ENCODE results near the gene MOB1B. TPM values are rescaled to one million over a fixed set of nuclear protein-coding genes. Genes with fewer than 3 reads are reported as not detected.

MOB1B gene
- total RNA-seq, 1 donor from 2014 or later, result 30.6 TPM

GRCh38 chr4:70915874-70916559, 13.8 kb downstream of the MOB1B start:
- H3K27ac ChIP-seq, result no peak overlapping the region
- H3K36me3 ChIP-seq, result peaks cover 6% of the 10 kb centered on the region
- no peak overlapping the region for H3K4me3 Mint-ChIP-seq
- H3K9ac ChIP-seq, result no peak overlapping the region
- H3K4me3 ChIP-seq, result no peak overlapping the region
- no peaks in the 10 kb centered on the region for H3K9me3 ChIP-seq (ENCODE audit: low read depth)
- no peak for TF ChIP-seq EZH2phosphoT487 (IDR thresholded peaks at IDR 0.05)
- TF ChIP-seq EZH2 (IDR thresholded peaks at IDR 0.05), result no peak
- TF ChIP-seq CTCF (IDR thresholded peaks at IDR 0.05), result no peak
- H3K27me3 ChIP-seq, result no peaks in the 10 kb centered on the region
- no peak overlapping the region for H2AFZ ChIP-seq (replicated peaks)
- H3K9me3 Mint-ChIP-seq, result peaks cover 49% of the 10 kb centered on the region
- DNase-seq (ENCODE audit: low spot score), result no peak
- H4K20me1 ChIP-seq (ENCODE audit: low read depth), result peaks cover 5% of the 10 kb centered on the region
- no peaks in the 10 kb centered on the region for H3F3A ChIP-seq (ENCODE audit: low read depth)
- H3K79me2 ChIP-seq (ENCODE audit: low read depth), result peaks cover 90% of the 10 kb centered on the region
- no peaks in the 10 kb centered on the region for H3K4me1 Mint-ChIP-seq
- peaks cover 61% of the 10 kb centered on the region for H3K36me3 Mint-ChIP-seq
- H3K27ac Mint-ChIP-seq, result no peak overlapping the region
- H3K4me2 ChIP-seq, result no peak overlapping the region
- peaks cover 3% of the 10 kb centered on the region for H3K27me3 Mint-ChIP-seq (ENCODE audit: insufficient read depth, low read depth)
- no peaks in the 10 kb centered on the region for H3K4me1 ChIP-seq

GRCh38 chr4:70920592-70920991, 18.4 kb downstream of the MOB1B start:
- Histone ChIP-seq H3K4me1 (peaks cover 5% of the 10 kb centered on the region), H3K4me3 (no peak overlapping the region), H3K4me2 (no peak overlapping the region), H3K9me3 (ENCODE audit: low read depth) (no peaks in the 10 kb centered on the region), H2AFZ (replicated peaks) (no peak overlapping the region), H3K27me3 (no peaks in the 10 kb centered on the region), H3K79me2 (ENCODE audit: low read depth) (peaks cover 84% of the 10 kb centered on the region), H3F3A (ENCODE audit: low read depth) (peaks cover 25% of the 10 kb centered on the region), H3K27ac (no peak overlapping the region), H3K9ac (no peak overlapping the region), H3K36me3 (peaks cover 7% of the 10 kb centered on the region), H4K20me1 (ENCODE audit: low read depth) (peaks cover 7% of the 10 kb centered on the region)
- H3K4me3 Mint-ChIP-seq, result no peak overlapping the region
- DNase-seq (ENCODE audit: low spot score), result no peak
- H3K27me3 Mint-ChIP-seq (ENCODE audit: insufficient read depth, low read depth), result peaks cover 3% of the 10 kb centered on the region
- H3K36me3 Mint-ChIP-seq, result peaks cover 41% of the 10 kb centered on the region
- TF ChIP-seq EZH2 (IDR thresholded peaks at IDR 0.05), result no peak
- no peak for TF ChIP-seq CTCF (IDR thresholded peaks at IDR 0.05)
- no peak for TF ChIP-seq EZH2phosphoT487 (IDR thresholded peaks at IDR 0.05)
- H3K4me1 Mint-ChIP-seq, result peaks cover 13% of the 10 kb centered on the region
- H3K27ac Mint-ChIP-seq, result no peak overlapping the region
- peaks cover 54% of the 10 kb centered on the region for H3K9me3 Mint-ChIP-seq

GRCh38 chr4:70925418-70925817, 23.2 kb downstream of the MOB1B start:
- TF ChIP-seq EZH2 (IDR thresholded peaks at IDR 0.05) (no peak), EZH2phosphoT487 (IDR thresholded peaks at IDR 0.05) (no peak), CTCF (IDR thresholded peaks at IDR 0.05) (no peak)
- no peak overlapping the region for H3K4me3 Mint-ChIP-seq
- H4K20me1 ChIP-seq (ENCODE audit: low read depth), result peaks cover 7% of the 10 kb centered on the region
- no peaks in the 10 kb centered on the region for H3K27me3 Mint-ChIP-seq (ENCODE audit: insufficient read depth, low read depth)
- H2AFZ ChIP-seq (replicated peaks), result no peak overlapping the region
- no peak overlapping the region for H3K27ac Mint-ChIP-seq
- peaks cover 37% of the 10 kb centered on the region for H3K9me3 Mint-ChIP-seq
- H3K27ac ChIP-seq, result no peak overlapping the region
- H3K36me3 Mint-ChIP-seq, result peaks cover 39% of the 10 kb centered on the region
- H3K79me2 ChIP-seq (ENCODE audit: low read depth), result peaks cover 94% of the 10 kb centered on the region
- H3K4me1 ChIP-seq, result peaks cover 5% of the 10 kb centered on the region
- no peak for DNase-seq (ENCODE audit: low spot score)
- no peak overlapping the region for H3K4me2 ChIP-seq
- no peak overlapping the region for H3K9ac ChIP-seq
- no peaks in the 10 kb centered on the region for H3K27me3 ChIP-seq
- H3K36me3 ChIP-seq, result peaks cover 7% of the 10 kb centered on the region
- no peak overlapping the region for H3K4me3 ChIP-seq
- H3K4me1 Mint-ChIP-seq, result peaks cover 18% of the 10 kb centered on the region
- no peaks in the 10 kb centered on the region for H3K9me3 ChIP-seq (ENCODE audit: low read depth)
- H3F3A ChIP-seq (ENCODE audit: low read depth), result peaks cover 25% of the 10 kb centered on the region
